NT2/D1 (cell line): Measurements from ENCODE around the gene RNF149.

ENCODE experiments used
- DNase-seq: peaks from one replicate; pipeline ENCODE4 v3.0.0-alpha.2; 2011; ENCODE audit warnings: low read depth, low spot score
- H3K27me3 ChIP-seq: 2 replicates; pipeline ENCODE4 v1.6.0; 2011; ENCODE audit warnings: mild to moderate bottlenecking; ENCODE audit not compliant: insufficient read length, insufficient read depth
- H3K36me3 ChIP-seq: 2 replicates; pipeline ENCODE4 v1.6.1; 2011; ENCODE audit warnings: mild to moderate bottlenecking, low read length, mixed read lengths; ENCODE audit not compliant: insufficient read depth, insufficient read length
- H3K4me1 ChIP-seq: 2 replicates; pipeline ENCODE4 v1.5.1; 2011; ENCODE audit not compliant: insufficient read depth, insufficient read length
- H3K4me3 ChIP-seq: 2 replicates; pipeline ENCODE4 v1.5.1; 2011; ENCODE audit warnings: low read depth; ENCODE audit not compliant: insufficient read length
- H3K9ac ChIP-seq: 2 replicates; pipeline ENCODE4 v1.6.0; 2011; ENCODE audit warnings: low read depth; ENCODE audit not compliant: insufficient read length
- H3K9me3 ChIP-seq: 2 replicates; pipeline ENCODE4 v1.5.1; 2011; ENCODE audit warnings: mild to moderate bottlenecking, low read length; ENCODE audit not compliant: insufficient read depth
- SUZ12 ChIP-seq: IDR thresholded peaks from 2 replicates; pipeline ENCODE4 v1.6.1; 2011; ENCODE audit not compliant: insufficient read length, insufficient read depth; ENCODE audit errors: extremely low read depth
- YY1 ChIP-seq: IDR thresholded peaks from 2 replicates; pipeline ENCODE4 v1.6.1; 2011; ENCODE audit not compliant: insufficient read length, insufficient read depth
- ZNF274 ChIP-seq: IDR thresholded peaks from 2 replicates; pipeline ENCODE4 v1.6.1; 2011; ENCODE audit warnings: mild to moderate bottlenecking, low read depth, low read length

RNF149 gene

GRCh38 chr2:101231937-101232730, 76.4 kb downstream of the RNF149 start:
- H3K27me3 ChIP-seq: no peaks in the 10 kb centered on the region
- no peak overlapping the region for H3K9ac ChIP-seq
- H3K4me1 ChIP-seq: no peaks in the 10 kb centered on the region
- no peak for DNase-seq
- no peaks in the 10 kb centered on the region for H3K36me3 ChIP-seq
- H3K9me3 ChIP-seq: peaks cover 26% of the 10 kb centered on the region; the same call in 1 of the 2 replicates
- TF ChIP-seq YY1 (no peak), ZNF274 (no peak)
- no peak overlapping the region for H3K4me3 ChIP-seq

- Histone ChIP-seq H3K4me3 (no peak overlapping the region), H3K9me3 (peaks cover 19% of the 10 kb centered on the region; the same call in 1 of the 2 replicates), H3K9ac (no peak overlapping the region), H3K36me3 (no peaks in the 10 kb centered on the region), H3K27me3 (no peaks in the 10 kb centered on the region), H3K4me1 (no peaks in the 10 kb centered on the region)
- no peak for TF ChIP-seq SUZ12
- TF ChIP-seq ZNF274: no peak
- no peak for TF ChIP-seq YY1
- DNase-seq: no peak
Observed at GRCh38 chr2:101231240-101231639, 77.3 kb downstream of the RNF149 start.

- Histone ChIP-seq H3K9ac (no peak overlapping the region), H3K36me3 (no peaks in the 10 kb centered on the region), H3K27me3 (no peaks in the 10 kb centered on the region), H3K9me3 (peaks cover 12% of the 10 kb centered on the region; the same call in 1 of the 2 replicates), H3K4me3 (no peak overlapping the region), H3K4me1 (no peaks in the 10 kb centered on the region)
- TF ChIP-seq YY1: no peak
- no peak for TF ChIP-seq SUZ12
- TF ChIP-seq ZNF274: no peak
- DNase-seq: no peak
Observed at GRCh38 chr2:101230541-101231001, 77.9 kb downstream of the RNF149 start.
